Breast epithelium (tissue), 4 donors: ENCODE data around the gene U2SURP. TPM values are rescaled to one million over a fixed set of nuclear protein-coding genes. Genes with fewer than 3 reads are reported as not detected.

Experiments
- DNase-seq, 2 donors: peaks; one replicate each; pipeline ENCODE4 v3.0.0-alpha.2; 2019; ENCODE audit warnings: low spot score in 2 of 2
- H3K27ac ChIP-seq, 2 donors: fragments of 200-600 bp; sonication (generic) in 1 of 2; one replicate each; pipeline ENCODE4 v1.5.1; 2016 to 2019; ENCODE audit warnings: mild to moderate bottlenecking in 1 of 2
- H3K27me3 ChIP-seq, 2 donors: fragments of 200-600 bp; sonication (generic) in 1 of 2; one replicate each; pipeline versions ENCODE4 v1.5.1 to v1.6.0; 2017 to 2019; ENCODE audit warnings: control low read depth in 1 of 2, mild to moderate bottlenecking in 1 of 2
- H3K36me3 ChIP-seq: fragments of 200-600 bp; one replicate; pipeline ENCODE4 v1.5.1; 2019
- H3K4me1 ChIP-seq, 2 donors: fragments of 200-600 bp; sonication (generic); one replicate each; pipeline ENCODE4 v1.5.1; 2016 to 2019; ENCODE audit warnings: control low read depth in 1 of 2
- H3K4me3 ChIP-seq, 3 donors: fragments of 200-600 bp; sonication (generic); 1 replicate in 2 of 3; 2 replicates in 1 of 3; pipeline ENCODE4 v1.5.1; 2016 to 2019; ENCODE audit warnings: mild to moderate bottlenecking in 3 of 3, moderate library complexity in 2 of 3
- H3K9me3 ChIP-seq, 2 donors: fragments of 200-600 bp; sonication (generic) in 1 of 2; one replicate each; pipeline ENCODE4 v1.5.1; 2016 to 2019; ENCODE audit warnings: control low read depth in 1 of 2
- POLR2A ChIP-seq: fragments of 450-650 bp; IDR thresholded peaks from one replicate; pipeline ENCODE4 v1.6.1; 2016; ENCODE audit warnings: antibody characterized with exemption, mild to moderate bottlenecking, moderate library complexity
- POLR2AphosphoS5 ChIP-seq, 3 donors: sonication (generic); formaldehyde crosslinking; IDR thresholded peaks; one replicate each; pipeline ENCODE4 v1.6.1; 2017; ENCODE audit warnings: antibody characterized with exemption in 3 of 3
- intact Hi-C: fragments of 100-400 bp; cut with DNase I; formaldehyde crosslinking; loops from one replicate; pipeline ENCODE4 v1.15.1; 2023; ENCODE audit warnings: low total_unique reads
- total RNA-seq, 3 donors: library from RNA; depleted of rRNA; stranded (reverse); fragments of >200 nt; gene quantifications; one replicate each; pipeline ENCODE4 v1.1.0, GENCODE V29; 2016
- TF ChIP-seq, protein P1 (sequence below), 3 donors: fragments of 450-650 bp; IDR thresholded peaks; one replicate each; pipeline ENCODE4 v1.5.1; 2016 to 2017; ENCODE audit warnings: antibody characterized with exemption in 3 of 3, mild to moderate bottlenecking in 3 of 3, moderate library complexity in 3 of 3

The U2SURP gene
- total RNA-seq, 3 donors from 2014 or later = 79.8 to 122 (median 96.4) TPM

DNA sequence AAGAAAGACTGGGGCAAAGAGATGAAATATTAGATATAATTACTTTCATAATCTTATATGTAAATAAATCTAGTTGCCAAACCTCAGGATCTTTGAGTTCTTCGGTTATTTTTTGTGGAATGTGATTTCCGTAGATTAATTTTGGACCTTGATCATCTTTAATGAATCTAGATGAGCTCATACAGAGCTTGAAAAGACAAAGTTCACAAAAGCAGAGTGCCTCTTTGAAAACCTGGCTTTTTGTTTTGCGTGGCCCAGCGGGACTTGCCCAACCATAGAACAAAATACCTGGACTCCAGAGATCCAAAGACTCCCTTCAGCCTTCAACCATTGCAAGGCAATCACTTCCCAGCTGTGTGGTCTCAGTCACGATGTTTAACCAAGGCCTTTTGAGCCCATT is 63.4 kb downstream of the U2SURP start:
- Histone ChIP-seq H3K4me3 (no peak overlapping the region), H3K36me3 (peaks cover 4% of the 10 kb centered on the region), H3K27me3 (no peaks in the 10 kb centered on the region), H3K4me1 (no peaks in the 10 kb centered on the region), H3K27ac (no peak overlapping the region), H3K9me3 (no peaks in the 10 kb centered on the region)
- intact Hi-C loops = no loop called here
- DNase-seq = no peak
- TF ChIP-seq, protein P1, sequence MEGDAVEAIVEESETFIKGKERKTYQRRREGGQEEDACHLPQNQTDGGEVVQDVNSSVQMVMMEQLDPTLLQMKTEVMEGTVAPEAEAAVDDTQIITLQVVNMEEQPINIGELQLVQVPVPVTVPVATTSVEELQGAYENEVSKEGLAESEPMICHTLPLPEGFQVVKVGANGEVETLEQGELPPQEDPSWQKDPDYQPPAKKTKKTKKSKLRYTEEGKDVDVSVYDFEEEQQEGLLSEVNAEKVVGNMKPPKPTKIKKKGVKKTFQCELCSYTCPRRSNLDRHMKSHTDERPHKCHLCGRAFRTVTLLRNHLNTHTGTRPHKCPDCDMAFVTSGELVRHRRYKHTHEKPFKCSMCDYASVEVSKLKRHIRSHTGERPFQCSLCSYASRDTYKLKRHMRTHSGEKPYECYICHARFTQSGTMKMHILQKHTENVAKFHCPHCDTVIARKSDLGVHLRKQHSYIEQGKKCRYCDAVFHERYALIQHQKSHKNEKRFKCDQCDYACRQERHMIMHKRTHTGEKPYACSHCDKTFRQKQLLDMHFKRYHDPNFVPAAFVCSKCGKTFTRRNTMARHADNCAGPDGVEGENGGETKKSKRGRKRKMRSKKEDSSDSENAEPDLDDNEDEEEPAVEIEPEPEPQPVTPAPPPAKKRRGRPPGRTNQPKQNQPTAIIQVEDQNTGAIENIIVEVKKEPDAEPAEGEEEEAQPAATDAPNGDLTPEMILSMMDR (IDR thresholded peaks at IDR 0.05) = no peak
- TF ChIP-seq POLR2AphosphoS5 (IDR thresholded peaks at IDR 0.05) = no peak

- intact Hi-C loops = no loop called here
- H3K36me3 ChIP-seq = peaks cover 4% of the 10 kb centered on the region
These were observed 64.0 kb downstream of the U2SURP start for GRCh38 chr3:143065364-143065763.

GRCh38 chr3:143066033-143066432 is 64.7 kb downstream of the U2SURP start:
- intact Hi-C loops = no loop called here
- no peak for DNase-seq
- Histone ChIP-seq H3K36me3 (peaks cover 4% of the 10 kb centered on the region), H3K9me3 (no peaks in the 10 kb centered on the region), H3K4me1 (no peaks in the 10 kb centered on the region), H3K27ac (no peak overlapping the region), H3K27me3 (no peaks in the 10 kb centered on the region), H3K4me3 (no peak overlapping the region)
- TF ChIP-seq POLR2AphosphoS5 (IDR thresholded peaks at IDR 0.05) (no peak), POLR2A (no peak)
- TF ChIP-seq, protein P1 (IDR thresholded peaks at IDR 0.05) = no peak

More at GRCh38 chr3:143065364-143065763, 64.0 kb downstream of the U2SURP start:
- TF ChIP-seq POLR2A (no peak), POLR2AphosphoS5 (IDR thresholded peaks at IDR 0.05) (no peak)
- TF ChIP-seq, protein P1 (IDR thresholded peaks at IDR 0.05) = no peak
- H3K9me3 ChIP-seq = no peaks in the 10 kb centered on the region
- no peak overlapping the region for H3K4me3 ChIP-seq
- H3K27me3 ChIP-seq = no peaks in the 10 kb centered on the region
- DNase-seq = no peak
- H3K4me1 ChIP-seq = no peaks in the 10 kb centered on the region
- no peak overlapping the region for H3K27ac ChIP-seq

GRCh38 chr3:143067201-143067600 is 65.8 kb downstream of the U2SURP start:
- Histone ChIP-seq H3K27ac (no peak overlapping the region), H3K4me3 (no peak overlapping the region), H3K27me3 (no peaks in the 10 kb centered on the region), H3K9me3 (no peaks in the 10 kb centered on the region), H3K36me3 (no peaks in the 10 kb centered on the region), H3K4me1 (no peaks in the 10 kb centered on the region)
- intact Hi-C loops = no loop called here
- DNase-seq = no peak
- TF ChIP-seq POLR2AphosphoS5 (IDR thresholded peaks at IDR 0.05) = no peak

DNA sequence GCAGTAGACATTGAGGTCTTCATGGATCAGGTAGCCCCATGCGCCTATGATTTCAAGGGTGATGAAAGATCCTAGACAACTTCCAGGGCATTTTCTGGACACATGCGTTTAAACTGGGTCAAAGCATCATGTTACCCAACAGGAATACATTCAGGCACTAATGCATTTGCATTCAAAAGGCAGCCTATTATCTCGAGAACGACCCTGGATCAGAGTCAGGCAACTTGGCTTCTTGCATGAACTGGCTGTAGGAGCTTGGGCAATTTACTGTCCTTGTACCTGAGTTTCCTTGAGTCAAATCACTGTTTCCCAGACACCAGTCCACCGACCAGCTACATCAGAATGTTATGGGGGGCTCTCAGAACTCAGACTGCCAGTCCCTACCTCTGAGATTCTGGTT is 66.7 kb downstream of the U2SURP start:
- Histone ChIP-seq H3K4me1 (no peaks in the 10 kb centered on the region), H3K36me3 (no peaks in the 10 kb centered on the region), H3K27me3 (no peaks in the 10 kb centered on the region), H3K27ac (no peak overlapping the region), H3K4me3 (no peak overlapping the region), H3K9me3 (no peaks in the 10 kb centered on the region)
- TF ChIP-seq, protein P1 (IDR thresholded peaks at IDR 0.05) = no peak
- TF ChIP-seq POLR2A = no peak
- no peak for TF ChIP-seq POLR2AphosphoS5 (IDR thresholded peaks at IDR 0.05)
- DNase-seq = no peak
- intact Hi-C loops = no loop called here

DNA sequence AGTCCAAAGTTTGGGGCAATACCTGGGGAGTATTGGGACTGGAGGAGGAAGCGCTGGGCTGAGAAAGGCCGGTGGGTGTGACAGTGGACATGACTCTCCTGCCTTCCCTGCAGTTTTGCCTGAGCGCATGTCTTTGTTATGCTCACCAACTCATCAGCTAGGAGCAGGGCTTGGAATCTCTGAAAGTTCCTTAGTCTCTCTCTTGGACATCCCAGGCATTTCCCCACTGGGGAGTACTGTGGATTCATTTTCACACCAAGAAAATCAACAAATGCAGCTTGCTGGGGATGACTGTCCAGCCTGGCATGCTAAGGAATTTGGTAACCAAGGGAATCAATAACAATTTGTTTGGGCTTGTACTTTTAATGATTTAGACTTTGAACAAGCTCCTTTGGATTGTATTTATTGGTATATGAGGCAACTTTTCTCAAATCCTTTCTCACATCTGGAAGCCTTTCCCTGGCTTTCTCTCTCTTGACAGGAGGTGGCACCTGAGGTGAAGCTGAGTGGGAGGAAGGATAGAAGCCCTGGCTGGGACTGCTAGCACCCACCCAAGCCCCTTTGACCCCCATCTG is 69.7 kb downstream of the U2SURP start:
- Histone ChIP-seq H3K27ac (no peak overlapping the region), H3K4me1 (no peaks in the 10 kb centered on the region), H3K36me3 (no peaks in the 10 kb centered on the region), H3K4me3 (no peak overlapping the region), H3K27me3 (no peaks in the 10 kb centered on the region), H3K9me3 (no peaks in the 10 kb centered on the region)
- no peak for TF ChIP-seq POLR2AphosphoS5 (IDR thresholded peaks at IDR 0.05)
- intact Hi-C loops = no loop called here
- DNase-seq = no peak
